HUES6 (cell line): ENCODE results near the gene RYR1.
"Not testable (repeated sequence)": the region's sequence is repeated elsewhere in the genome, so short reads cannot be mapped to it uniquely, and the experiment has no call there.

Source experiments
- H3K27ac ChIP-seq: 2 replicates; pipeline ENCODE4 v1.7.0; 2013; ENCODE audit warnings: low read depth, mild to moderate bottlenecking, low read length, inconsistent platforms
- H3K27me3 ChIP-seq: 2 replicates; pipeline ENCODE4 v1.6.1; 2013; ENCODE audit warnings: low read length; ENCODE audit not compliant: control insufficient read depth, insufficient read depth
- H3K36me3 ChIP-seq: 2 replicates; pipeline ENCODE4 v1.6.1; 2013; ENCODE audit warnings: low read length; ENCODE audit not compliant: control insufficient read depth, insufficient read depth
- H3K4me1 ChIP-seq: 2 replicates; pipeline ENCODE4 v1.6.1; 2013; ENCODE audit warnings: low read length; ENCODE audit not compliant: control insufficient read depth, insufficient read depth
- H3K4me3 ChIP-seq: 2 replicates; pipeline ENCODE4 v1.5.1; 2013; ENCODE audit warnings: low read depth, low read length
- H3K9ac ChIP-seq: one replicate; pipeline ENCODE4 v1.6.1; 2013; ENCODE audit warnings: mild to moderate bottlenecking, low read length
- H3K9me3 ChIP-seq: 2 replicates; pipeline ENCODE4 v1.6.1; 2013; ENCODE audit warnings: low read depth, low read length; ENCODE audit not compliant: control insufficient read depth, insufficient read depth

The RYR1 gene

DNA sequence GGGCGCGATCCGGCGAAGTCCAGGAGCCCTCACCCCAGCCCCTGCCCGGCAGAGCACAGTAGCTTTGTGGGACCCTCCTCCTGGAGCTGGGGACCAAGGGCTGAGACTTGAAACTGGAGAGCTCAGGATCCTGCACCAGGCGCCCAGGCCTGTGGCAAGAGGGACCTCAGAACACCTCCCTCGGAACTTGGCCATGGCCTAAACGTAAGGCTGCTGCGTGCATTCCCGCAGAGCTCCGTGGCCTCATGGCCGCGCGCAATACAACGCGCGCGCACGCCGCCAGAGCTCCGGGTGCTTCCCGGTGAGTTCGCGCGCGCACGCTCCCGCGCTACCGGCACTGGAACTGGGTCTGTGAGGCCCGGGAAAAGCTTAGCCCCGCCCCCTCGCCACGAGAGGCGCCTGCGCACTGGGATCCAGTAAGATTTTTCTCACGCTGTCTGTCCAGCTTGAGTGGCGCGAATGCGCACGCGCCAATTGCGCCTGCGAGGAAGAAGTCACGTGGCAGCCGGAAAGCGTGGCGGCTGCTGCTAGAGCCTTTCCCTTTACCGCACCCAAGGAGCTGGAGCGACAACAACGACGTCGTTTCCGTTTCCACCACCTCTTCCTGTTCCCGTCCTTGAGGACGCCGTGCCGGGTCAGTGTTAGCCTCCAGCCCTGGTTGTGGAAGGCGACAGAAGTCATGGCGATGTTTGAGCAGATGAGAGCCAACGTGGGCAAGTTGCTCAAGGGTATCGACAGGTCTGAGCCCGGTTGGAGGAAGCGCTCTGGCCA, 185.3 kb downstream of the RYR1 start, which contains the start of gene EIF3K:
EIF3K (plus strand) TSS at position 599 of the 771 bp plus-strand sequence; CDS start at position 680, 81 bp downstream.
- Histone ChIP-seq H3K4me1 (peaks cover 33% of the 10 kb centered on the region), H3K27me3 (no peaks in the 10 kb centered on the region), H3K9ac (peak within 1 kb of the TSS; percentile 90), H3K27ac (peak within 1 kb of the TSS; percentile 39), H3K9me3 (no peaks in the 10 kb centered on the region), H3K36me3 (peaks cover 30% of the 10 kb centered on the region), H3K4me3 (peak within 1 kb of the TSS; percentile 85)

DNA sequence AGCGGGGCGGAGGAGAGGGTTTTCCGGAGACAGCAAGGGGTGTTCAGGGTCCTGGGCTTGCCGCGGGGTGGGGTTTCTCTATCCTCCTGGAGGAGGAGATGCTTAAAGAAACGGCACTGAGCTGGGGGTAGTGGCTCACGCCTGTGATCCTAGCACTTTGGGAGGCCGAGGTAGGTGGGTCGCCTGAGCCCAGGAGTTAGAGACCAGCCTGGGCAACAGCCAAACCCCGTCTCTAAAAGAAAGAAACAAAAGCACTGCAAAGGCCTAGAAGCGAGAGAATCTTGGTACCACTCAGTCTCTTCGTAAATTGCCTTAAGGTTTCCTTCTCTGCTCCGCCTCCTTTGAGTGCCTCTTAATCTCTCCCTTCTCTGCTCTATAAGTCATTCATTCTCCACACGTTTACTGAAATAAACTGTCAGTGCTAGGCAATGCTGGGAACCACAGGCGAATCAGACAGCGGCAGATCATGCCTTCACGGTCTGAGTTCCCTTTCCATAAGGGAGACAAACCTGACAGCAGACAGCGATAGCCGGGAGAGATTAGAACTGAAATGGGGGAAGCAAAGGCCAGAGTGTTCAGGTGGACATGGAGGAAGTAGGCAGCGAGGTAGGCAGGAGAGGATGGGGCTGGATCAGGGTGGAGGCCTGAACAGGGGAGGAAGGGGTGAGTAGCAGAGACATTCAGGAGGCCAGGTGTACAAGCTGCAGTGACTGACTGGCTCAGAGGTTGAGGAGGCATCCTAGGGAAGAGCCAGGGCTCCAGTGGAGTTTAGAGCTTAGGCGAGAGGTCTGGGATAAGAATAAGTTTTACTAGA, 186.1 kb downstream of the RYR1 start:
- Histone ChIP-seq H3K4me1 (peaks cover 33% of the 10 kb centered on the region), H3K9me3 (no peaks in the 10 kb centered on the region), H3K27me3 (no peaks in the 10 kb centered on the region), H3K9ac (peak overlapping the region; percentile 90), H3K27ac (peak overlapping the region; percentile 18; the same call in 1 of the 2 replicates), H3K4me3 (peak overlapping the region; percentile 85), H3K36me3 (peaks cover 38% of the 10 kb centered on the region)

GRCh38 chr19:38624822-38625221, 191.3 kb downstream of the RYR1 start:
- no peak overlapping the region for H3K27ac ChIP-seq
- H3K27me3 ChIP-seq = no peaks in the 10 kb centered on the region
- H3K4me3 ChIP-seq = no peak overlapping the region
- peaks cover 90% of the 10 kb centered on the region for H3K36me3 ChIP-seq
- no peak overlapping the region for H3K9ac ChIP-seq
- H3K9me3 ChIP-seq = no peaks in the 10 kb centered on the region
- peaks cover 17% of the 10 kb centered on the region for H3K4me1 ChIP-seq

DNA sequence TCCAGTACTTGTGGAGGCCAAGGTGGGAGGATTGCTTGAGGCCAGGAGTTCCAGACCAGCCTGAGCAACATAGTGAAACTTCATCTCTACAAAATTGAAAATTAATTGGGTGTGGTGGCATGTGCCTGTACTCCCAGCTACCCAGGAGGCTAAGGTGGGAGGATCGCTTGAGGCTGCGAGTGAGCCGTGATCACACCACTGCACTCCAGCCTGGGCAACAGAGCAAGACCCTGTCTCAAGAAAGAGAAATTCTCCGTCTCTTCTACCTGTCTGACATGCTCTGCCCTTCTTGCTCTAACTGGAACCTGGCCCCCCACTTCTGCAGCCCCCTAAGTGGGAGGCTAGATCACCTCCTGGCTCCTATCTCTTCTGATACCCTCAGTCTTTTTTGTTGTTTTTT, 192.9 kb downstream of the RYR1 start:
- no peaks in the 10 kb centered on the region for H3K27me3 ChIP-seq
- H3K4me1 ChIP-seq = peaks cover 14% of the 10 kb centered on the region
- no peak overlapping the region for H3K4me3 ChIP-seq
- H3K27ac ChIP-seq = no peak overlapping the region
- peaks cover 86% of the 10 kb centered on the region for H3K36me3 ChIP-seq
- H3K9ac ChIP-seq = no peak overlapping the region
- no peaks in the 10 kb centered on the region for H3K9me3 ChIP-seq

- Histone ChIP-seq H3K9me3 (no peaks in the 10 kb centered on the region), H3K27me3 (no peaks in the 10 kb centered on the region), H3K36me3 (peaks cover 76% of the 10 kb centered on the region), H3K4me1 (peaks cover 7% of the 10 kb centered on the region; the same call in 1 of the 2 replicates), H3K4me3 (no peak overlapping the region), H3K9ac (no peak overlapping the region), H3K27ac (no peak overlapping the region; the same call in 1 of the 2 replicates)
Observed at GRCh38 chr19:38629568-38629967, 196.1 kb downstream of the RYR1 start.

DNA sequence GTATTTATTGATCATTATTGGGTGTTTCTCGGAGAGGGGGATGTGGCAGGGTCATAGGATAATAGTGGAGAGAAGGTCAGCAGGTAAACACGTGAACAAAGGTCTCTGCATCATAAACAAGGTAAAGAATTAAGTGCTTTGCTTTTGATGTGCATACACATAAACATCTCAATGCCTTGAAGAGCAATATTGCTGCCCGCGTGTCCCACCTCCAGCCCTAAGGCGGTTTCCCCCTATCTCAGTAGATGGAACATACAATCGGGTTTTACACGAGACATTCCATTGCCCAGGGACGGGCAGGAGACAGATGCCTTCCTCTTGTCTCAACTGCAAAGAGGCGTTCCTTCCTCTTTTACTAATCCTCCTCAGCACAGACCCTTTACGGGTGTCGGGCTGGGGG, 197.8 kb downstream of the RYR1 start:
- Histone ChIP-seq H3K9ac (peak overlapping the region; percentile 31), H3K36me3 (peaks cover 75% of the 10 kb centered on the region), H3K4me1 (peaks cover 18% of the 10 kb centered on the region; the same call in 1 of the 2 replicates), H3K27ac (peak overlapping the region; percentile 67; the same call in 1 of the 2 replicates)
- not testable (repeated sequence) for H3K27me3 ChIP-seq, H3K4me3 ChIP-seq, H3K9me3 ChIP-seq

- Histone ChIP-seq H3K36me3 (peaks cover 74% of the 10 kb centered on the region), H3K9ac (peak overlapping the region; percentile 49), H3K4me1 (peaks cover 24% of the 10 kb centered on the region), H3K27ac (peak overlapping the region; percentile 25; the same call in 1 of the 2 replicates)
- not testable (repeated sequence) for H3K9me3 ChIP-seq, H3K27me3 ChIP-seq, H3K4me3 ChIP-seq
Observed at GRCh38 chr19:38631811-38632475, 198.5 kb downstream of the RYR1 start.

GRCh38 chr19:38632476-38633213, 199.2 kb downstream of the RYR1 start:
- Histone ChIP-seq H3K4me1 (peaks cover 27% of the 10 kb centered on the region), H3K27ac (no peak overlapping the region; the same call in 1 of the 2 replicates), H3K9me3 (no peaks in the 10 kb centered on the region), H3K4me3 (no peak overlapping the region), H3K9ac (no peak overlapping the region), H3K36me3 (peaks cover 67% of the 10 kb centered on the region), H3K27me3 (no peaks in the 10 kb centered on the region)

DNA sequence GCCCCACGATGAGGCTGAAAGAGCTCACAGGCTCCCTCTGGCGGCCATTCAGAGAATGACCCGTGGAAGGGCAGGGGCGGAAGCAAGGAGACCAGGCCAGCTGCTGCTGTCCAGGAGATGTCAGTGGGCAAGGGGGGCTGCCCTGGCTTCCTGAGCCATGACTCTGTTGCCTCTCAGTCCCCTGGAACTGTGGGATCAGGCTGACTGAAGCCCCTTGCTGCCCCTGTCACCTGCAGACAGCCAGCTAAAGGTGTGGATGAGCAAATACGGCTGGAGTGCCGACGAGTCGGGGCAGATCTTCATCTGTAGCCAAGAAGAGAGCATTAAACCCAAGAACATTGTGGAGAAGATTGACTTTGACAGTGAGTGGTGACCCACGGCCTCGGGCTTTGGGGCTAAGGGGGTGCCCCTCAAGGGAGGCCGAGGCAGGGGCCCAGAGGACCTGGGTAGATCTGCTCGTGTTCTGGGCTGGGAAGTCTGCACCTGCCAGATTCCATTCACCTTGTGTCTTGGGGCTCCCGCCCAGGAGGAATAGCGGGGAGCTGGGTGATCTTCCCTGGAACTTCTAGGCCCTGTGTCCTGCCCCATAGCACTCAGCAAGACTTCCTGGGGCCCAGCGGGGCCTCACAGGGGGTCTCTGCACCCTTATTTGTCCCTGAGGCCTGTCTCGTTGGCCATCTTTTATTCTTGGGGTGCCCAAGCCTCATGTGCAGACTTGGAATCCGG, 201.4 kb downstream of the RYR1 start:
- Histone ChIP-seq H3K27ac (no peak overlapping the region), H3K4me1 (peaks cover 27% of the 10 kb centered on the region), H3K9ac (no peak overlapping the region), H3K4me3 (no peak overlapping the region), H3K27me3 (no peaks in the 10 kb centered on the region), H3K36me3 (peaks cover 44% of the 10 kb centered on the region), H3K9me3 (no peaks in the 10 kb centered on the region)
